HepG2 (cell line): ENCODE results near the gene VPS52. TPM values are rescaled to one million over a fixed set of nuclear protein-coding genes. Genes with fewer than 3 reads are reported as not detected.

Source experiments
- CHCHD3 ChIP-seq: sonication (generic); formaldehyde crosslinking; IDR thresholded peaks from 2 replicates; pipeline ENCODE4 v1.8.0; 2022; ENCODE audit warnings: mild to moderate bottlenecking, missing genetic modification reagents, moderate library complexity
- CHD2 ChIP-seq: IDR thresholded peaks from 2 replicates; pipeline ENCODE4 v1.6.1; 2011; ENCODE audit warnings: low read depth, low read length, improper control_type of control experiment
- EP300 ChIP-seq, 3 experiments: sonication (generic) in 1 of 3; formaldehyde crosslinking in 1 of 3; IDR thresholded peaks; 2 replicates each; pipeline versions ENCODE4 v1.5.1 to v1.6.1; 2011 to 2020; ENCODE audit warnings: low read depth in 2 of 3, low read length in 2 of 3, borderline replicate concordance in 1 of 3, improper control_type of control experiment in 1 of 3, mild to moderate bottlenecking in 1 of 3, missing genetic modification reagents in 1 of 3, moderate library complexity in 1 of 3
- FOXJ3 ChIP-seq: sonication (generic); formaldehyde crosslinking; IDR thresholded peaks from 2 replicates; pipeline ENCODE4 v1.4.0; 2020; ENCODE audit warnings: missing genetic modification reagents, mild to moderate bottlenecking, borderline replicate concordance
- HOXA5 ChIP-seq: sonication (generic); formaldehyde crosslinking; IDR thresholded peaks from 2 replicates; pipeline ENCODE4 v1.4.0; 2020; ENCODE audit warnings: missing genetic modification reagents
- NONO ChIP-seq, 2 experiments: fragments of 450-650 bp in 1 of 2; sonication (generic) in 1 of 2; formaldehyde crosslinking in 1 of 2; IDR thresholded peaks in 1 of 2; conservative IDR thresholded peaks in 1 of 2; 2 replicates each; pipeline versions ENCODE4 v1.6.1 to v1.8.0; 2017 to 2022; ENCODE audit warnings: mild to moderate bottlenecking in 1 of 2, missing genetic modification reagents in 1 of 2, moderate library complexity in 1 of 2
- RARG ChIP-seq: sonication (generic); formaldehyde crosslinking; IDR thresholded peaks from 2 replicates; pipeline ENCODE4 v1.4.0; 2020; ENCODE audit warnings: low read depth, mild to moderate bottlenecking, missing genetic modification reagents
- RCOR2 ChIP-seq: IDR thresholded peaks from 2 replicates; pipeline ENCODE4 v1.6.1; 2016; ENCODE audit warnings: missing biosample characterization, missing genetic modification reagents
- SOX6 ChIP-seq, 2 experiments: fragments of 450-650 bp in 1 of 2; sonication (generic) in 1 of 2; formaldehyde crosslinking in 1 of 2; IDR thresholded peaks; 2 replicates each; pipeline versions ENCODE4 v1.4.0 to v1.6.1; 2017 to 2020; ENCODE audit warnings: antibody characterized with exemption in 1 of 2, mild to moderate bottlenecking in 1 of 2, missing genetic modification reagents in 1 of 2
- ZBTB38 ChIP-seq: sonication (generic); formaldehyde crosslinking; IDR thresholded peaks from 2 replicates; pipeline ENCODE4 v1.5.1; 2020; ENCODE audit warnings: mild to moderate bottlenecking, missing genetic modification reagents
- ZFP36L1 ChIP-seq: sonication (generic); formaldehyde crosslinking; IDR thresholded peaks from 2 replicates; pipeline ENCODE4 v1.8.0; 2022; ENCODE audit warnings: mild to moderate bottlenecking, missing genetic modification reagents, moderate library complexity
- ZFP36L2 ChIP-seq: sonication (generic); formaldehyde crosslinking; IDR thresholded peaks from 2 replicates; pipeline ENCODE4 v1.4.0; 2020; ENCODE audit warnings: missing genetic modification reagents
- ZNF333 ChIP-seq: sonication (generic); formaldehyde crosslinking; IDR thresholded peaks from 2 replicates; pipeline ENCODE4 v1.4.0; 2020; ENCODE audit warnings: mild to moderate bottlenecking, missing genetic modification reagents, borderline replicate concordance
- ZNF703 ChIP-seq: sonication (generic); formaldehyde crosslinking; IDR thresholded peaks from 2 replicates; pipeline ENCODE4 v1.5.1; 2020; ENCODE audit warnings: missing genetic modification reagents, mild to moderate bottlenecking, moderate library complexity, borderline replicate concordance
- ZNF713 ChIP-seq: sonication (generic); formaldehyde crosslinking; IDR thresholded peaks from 2 replicates; pipeline ENCODE4 v1.4.0; 2020; ENCODE audit warnings: mild to moderate bottlenecking, missing genetic modification reagents
- ZSCAN25 ChIP-seq: sonication (generic); formaldehyde crosslinking; IDR thresholded peaks from 2 replicates; pipeline ENCODE4 v1.8.0; 2022; ENCODE audit warnings: mild to moderate bottlenecking, missing genetic modification reagents
- polyA plus RNA-seq, 8 experiments: library from polyadenylated mRNA; depleted of rRNA in 3 of 8; stranded (reverse) in 7 of 8; unstranded in 1 of 8; fragments of >200 nt; fragmentation: Illumina TruSeq in 4 of 8; extraction: Trizol in 4 of 8; gene quantifications; 2 replicates each; pipeline versions ENCODE4 v1.2.1 to v1.2.3, GENCODE V29; 2011 to 2016; ENCODE audit warnings: low read depth in 4 of 8, missing spikeins in 1 of 8, mixed read lengths in 1 of 8; ENCODE audit not compliant: insufficient read depth in 1 of 8
- total RNA-seq, 5 experiments: library from RNA; depleted of rRNA; stranded (reverse); fragments of >200 nt; fragmentation: Illumina TruSeq; extraction: Trizol; gene quantifications; 2 replicates each; pipeline ENCODE4 v1.2.3, GENCODE V29; 2016; ENCODE audit warnings: low read depth in 1 of 5
- TF ChIP-seq, protein P1 (sequence below): sonication (generic); formaldehyde crosslinking; IDR thresholded peaks from 2 replicates; pipeline ENCODE4 v1.4.0; 2020; ENCODE audit warnings: mild to moderate bottlenecking, missing genetic modification reagents
- TF ChIP-seq, protein P2 (sequence below): sonication (generic); formaldehyde crosslinking; IDR thresholded peaks from 2 replicates; pipeline ENCODE4 v1.9.0; 2022; ENCODE audit warnings: low read depth, missing genetic modification reagents
- TF ChIP-seq, protein P3 (sequence below): sonication (generic); formaldehyde crosslinking; IDR thresholded peaks from 2 replicates; pipeline ENCODE4 v1.8.1; 2023; ENCODE audit warnings: mild to moderate bottlenecking, missing genetic modification reagents
- TF ChIP-seq, protein P4 (sequence below): sonication (generic); formaldehyde crosslinking; IDR thresholded peaks from 2 replicates; pipeline ENCODE4 v1.8.0; 2022; ENCODE audit warnings: missing genetic modification reagents, mild to moderate bottlenecking, moderate library complexity, borderline replicate concordance
- TF ChIP-seq, protein P5 (sequence below): sonication (generic); formaldehyde crosslinking; IDR thresholded peaks from 2 replicates; pipeline ENCODE4 v1.4.0; 2020; ENCODE audit warnings: missing genetic modification reagents

Gene VPS52
- total and polyA plus RNA-seq, 2 of the 13 experiments (the other 11 are each of a cell fraction or from before 2014, with no cell fraction given) = 48.9 to 85.5 TPM

DNA sequence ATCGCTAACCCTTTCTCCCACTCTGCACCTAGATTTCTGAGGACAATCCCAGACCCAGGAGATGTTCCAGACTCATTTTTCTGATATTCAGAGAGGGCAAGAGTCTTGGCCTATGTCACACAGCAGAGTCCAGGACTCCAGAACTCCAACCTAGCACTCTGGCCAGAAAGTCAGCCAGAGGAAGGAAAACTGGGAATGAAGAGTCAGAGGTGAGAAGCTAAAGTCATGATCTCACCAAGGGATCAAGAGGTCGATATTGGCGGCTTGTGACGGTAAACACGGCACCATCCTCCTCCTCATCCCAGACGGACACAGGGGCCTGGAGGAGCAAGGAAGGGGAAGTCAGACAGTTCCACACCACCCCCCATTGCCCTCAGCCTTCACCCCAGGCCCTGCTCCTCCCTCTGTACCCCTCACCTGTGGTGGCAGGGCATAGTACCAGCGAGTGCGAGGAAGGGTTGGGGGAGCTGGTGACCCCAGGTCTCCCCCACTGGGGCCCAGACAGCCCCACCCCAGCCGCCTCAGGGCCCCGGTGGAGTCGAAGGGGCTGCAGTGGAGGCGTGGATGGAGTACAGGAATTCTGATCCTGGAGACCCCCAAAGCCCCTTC lies 25.2 kb upstream of the VPS52 start (continued):
- no peak for TF ChIP-seq HOXA5
- no peak for TF ChIP-seq CHD2
- TF ChIP-seq RCOR2 = peak; percentile 37; the same call in 1 of the 2 replicates
- TF ChIP-seq ZNF703 (CRISPR knock-in tag) = no peak
- TF ChIP-seq CHCHD3 (CRISPR knock-in tag) = no peak
- TF ChIP-seq ZFP36L2 (CRISPR knock-in tag) = no peak
- no peak for TF ChIP-seq SOX6 (IDR thresholded peaks at IDR 0.05)
- TF ChIP-seq SOX6 (CRISPR knock-in tag; IDR thresholded peaks at IDR 0.05) = 0 out of 2 replicates have a peak, but pooled peaks have one; percentile 20
- TF ChIP-seq ZFP36L1 (CRISPR knock-in tag) = no peak
- TF ChIP-seq, protein P1, sequence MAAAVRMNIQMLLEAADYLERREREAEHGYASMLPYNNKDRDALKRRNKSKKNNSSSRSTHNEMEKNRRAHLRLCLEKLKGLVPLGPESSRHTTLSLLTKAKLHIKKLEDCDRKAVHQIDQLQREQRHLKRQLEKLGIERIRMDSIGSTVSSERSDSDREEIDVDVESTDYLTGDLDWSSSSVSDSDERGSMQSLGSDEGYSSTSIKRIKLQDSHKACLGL (CRISPR knock-in tag) = 0 out of 2 replicates have a peak, but pooled peaks have one; percentile 22
- TF ChIP-seq ZNF713 (CRISPR knock-in tag) = no peak
- TF ChIP-seq, protein P2, sequence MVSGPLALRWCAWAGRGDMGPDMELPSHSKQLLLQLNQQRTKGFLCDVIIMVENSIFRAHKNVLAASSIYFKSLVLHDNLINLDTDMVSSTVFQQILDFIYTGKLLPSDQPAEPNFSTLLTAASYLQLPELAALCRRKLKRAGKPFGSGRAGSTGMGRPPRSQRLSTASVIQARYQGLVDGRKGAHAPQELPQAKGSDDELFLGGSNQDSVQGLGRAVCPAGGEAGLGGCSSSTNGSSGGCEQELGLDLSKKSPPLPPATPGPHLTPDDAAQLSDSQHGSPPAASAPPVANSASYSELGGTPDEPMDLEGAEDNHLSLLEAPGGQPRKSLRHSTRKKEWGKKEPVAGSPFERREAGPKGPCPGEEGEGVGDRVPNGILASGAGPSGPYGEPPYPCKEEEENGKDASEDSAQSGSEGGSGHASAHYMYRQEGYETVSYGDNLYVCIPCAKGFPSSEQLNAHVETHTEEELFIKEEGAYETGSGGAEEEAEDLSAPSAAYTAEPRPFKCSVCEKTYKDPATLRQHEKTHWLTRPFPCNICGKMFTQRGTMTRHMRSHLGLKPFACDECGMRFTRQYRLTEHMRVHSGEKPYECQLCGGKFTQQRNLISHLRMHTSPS = no peak
- peak; percentile 74 for TF ChIP-seq ZBTB38 (CRISPR knock-in tag)
- TF ChIP-seq, protein P3, sequence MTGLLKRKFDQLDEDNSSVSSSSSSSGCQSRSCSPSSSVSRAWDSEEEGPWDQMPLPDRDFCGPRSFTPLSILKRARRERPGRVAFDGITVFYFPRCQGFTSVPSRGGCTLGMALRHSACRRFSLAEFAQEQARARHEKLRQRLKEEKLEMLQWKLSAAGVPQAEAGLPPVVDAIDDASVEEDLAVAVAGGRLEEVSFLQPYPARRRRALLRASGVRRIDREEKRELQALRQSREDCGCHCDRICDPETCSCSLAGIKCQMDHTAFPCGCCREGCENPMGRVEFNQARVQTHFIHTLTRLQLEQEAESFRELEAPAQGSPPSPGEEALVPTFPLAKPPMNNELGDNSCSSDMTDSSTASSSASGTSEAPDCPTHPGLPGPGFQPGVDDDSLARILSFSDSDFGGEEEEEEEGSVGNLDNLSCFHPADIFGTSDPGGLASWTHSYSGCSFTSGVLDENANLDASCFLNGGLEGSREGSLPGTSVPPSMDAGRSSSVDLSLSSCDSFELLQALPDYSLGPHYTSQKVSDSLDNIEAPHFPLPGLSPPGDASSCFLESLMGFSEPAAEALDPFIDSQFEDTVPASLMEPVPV = peak; percentile 57; the same call in 1 of the 2 replicates
- TF ChIP-seq ZNF333 (CRISPR knock-in tag) = no peak
- no peak for TF ChIP-seq NONO (IDR thresholded peaks at IDR 0.05)
- TF ChIP-seq NONO (CRISPR knock-in tag; conservative IDR thresholded peaks at IDR 0.05) = 0 out of 2 replicates have a peak, but pooled peaks have one; percentile 39
- TF ChIP-seq, protein P4, sequence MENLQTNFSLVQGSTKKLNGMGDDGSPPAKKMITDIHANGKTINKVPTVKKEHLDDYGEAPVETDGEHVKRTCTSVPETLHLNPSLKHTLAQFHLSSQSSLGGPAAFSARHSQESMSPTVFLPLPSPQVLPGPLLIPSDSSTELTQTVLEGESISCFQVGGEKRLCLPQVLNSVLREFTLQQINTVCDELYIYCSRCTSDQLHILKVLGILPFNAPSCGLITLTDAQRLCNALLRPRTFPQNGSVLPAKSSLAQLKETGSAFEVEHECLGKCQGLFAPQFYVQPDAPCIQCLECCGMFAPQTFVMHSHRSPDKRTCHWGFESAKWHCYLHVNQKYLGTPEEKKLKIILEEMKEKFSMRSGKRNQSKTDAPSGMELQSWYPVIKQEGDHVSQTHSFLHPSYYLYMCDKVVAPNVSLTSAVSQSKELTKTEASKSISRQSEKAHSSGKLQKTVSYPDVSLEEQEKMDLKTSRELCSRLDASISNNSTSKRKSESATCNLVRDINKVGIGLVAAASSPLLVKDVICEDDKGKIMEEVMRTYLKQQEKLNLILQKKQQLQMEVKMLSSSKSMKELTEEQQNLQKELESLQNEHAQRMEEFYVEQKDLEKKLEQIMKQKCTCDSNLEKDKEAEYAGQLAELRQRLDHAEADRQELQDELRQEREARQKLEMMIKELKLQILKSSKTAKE (CRISPR knock-in tag) = peak; percentile 23; the same call in 1 of the 2 replicates
- no peak for TF ChIP-seq RARG (CRISPR knock-in tag)
- no peak for TF ChIP-seq ZSCAN25
- no peak for TF ChIP-seq FOXJ3
- TF ChIP-seq, protein P5, sequence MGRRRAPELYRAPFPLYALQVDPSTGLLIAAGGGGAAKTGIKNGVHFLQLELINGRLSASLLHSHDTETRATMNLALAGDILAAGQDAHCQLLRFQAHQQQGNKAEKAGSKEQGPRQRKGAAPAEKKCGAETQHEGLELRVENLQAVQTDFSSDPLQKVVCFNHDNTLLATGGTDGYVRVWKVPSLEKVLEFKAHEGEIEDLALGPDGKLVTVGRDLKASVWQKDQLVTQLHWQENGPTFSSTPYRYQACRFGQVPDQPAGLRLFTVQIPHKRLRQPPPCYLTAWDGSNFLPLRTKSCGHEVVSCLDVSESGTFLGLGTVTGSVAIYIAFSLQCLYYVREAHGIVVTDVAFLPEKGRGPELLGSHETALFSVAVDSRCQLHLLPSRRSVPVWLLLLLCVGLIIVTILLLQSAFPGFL (CRISPR knock-in tag) = no peak
- TF ChIP-seq EP300 (IDR thresholded peaks at IDR 0.05; ENCODE audit: low read depth in 2 of 2, low read length in 2 of 2) = no peak
- TF ChIP-seq EP300 (CRISPR knock-in tag; IDR thresholded peaks at IDR 0.05; ENCODE audit: borderline replicate concordance) = no peak
